Coronary artery (tissue), 2 donors: ENCODE measurements around the gene CDH13.

Source experiments
- DNase-seq: peaks from one replicate; pipeline ENCODE4 v3.0.0-alpha.2; 2017; ENCODE audit warnings: low spot score
- H3K27ac ChIP-seq, 2 donors: fragments of 200-600 bp; sonication (generic); one replicate each; pipeline ENCODE4 v1.5.1; 2016 to 2019
- H3K4me3 ChIP-seq: fragments of 200-600 bp; sonication (generic); 2 replicates; pipeline ENCODE4 v1.5.1; 2016; ENCODE audit warnings: mild to moderate bottlenecking, moderate library complexity
- TF ChIP-seq, protein P1 (sequence below): fragments of 200-600 bp; sonication (generic); IDR thresholded peaks from one replicate; pipeline ENCODE4 v1.5.1; 2019; ENCODE audit warnings: antibody characterized with exemption

CDH13 gene

GRCh38 chr16:83051451-83051850 lies 424.7 kb downstream of the CDH13 start:
- Histone ChIP-seq H3K4me3 (no peak overlapping the region), H3K27ac (no peak overlapping the region)
- no peak for DNase-seq
- TF ChIP-seq, protein P1, sequence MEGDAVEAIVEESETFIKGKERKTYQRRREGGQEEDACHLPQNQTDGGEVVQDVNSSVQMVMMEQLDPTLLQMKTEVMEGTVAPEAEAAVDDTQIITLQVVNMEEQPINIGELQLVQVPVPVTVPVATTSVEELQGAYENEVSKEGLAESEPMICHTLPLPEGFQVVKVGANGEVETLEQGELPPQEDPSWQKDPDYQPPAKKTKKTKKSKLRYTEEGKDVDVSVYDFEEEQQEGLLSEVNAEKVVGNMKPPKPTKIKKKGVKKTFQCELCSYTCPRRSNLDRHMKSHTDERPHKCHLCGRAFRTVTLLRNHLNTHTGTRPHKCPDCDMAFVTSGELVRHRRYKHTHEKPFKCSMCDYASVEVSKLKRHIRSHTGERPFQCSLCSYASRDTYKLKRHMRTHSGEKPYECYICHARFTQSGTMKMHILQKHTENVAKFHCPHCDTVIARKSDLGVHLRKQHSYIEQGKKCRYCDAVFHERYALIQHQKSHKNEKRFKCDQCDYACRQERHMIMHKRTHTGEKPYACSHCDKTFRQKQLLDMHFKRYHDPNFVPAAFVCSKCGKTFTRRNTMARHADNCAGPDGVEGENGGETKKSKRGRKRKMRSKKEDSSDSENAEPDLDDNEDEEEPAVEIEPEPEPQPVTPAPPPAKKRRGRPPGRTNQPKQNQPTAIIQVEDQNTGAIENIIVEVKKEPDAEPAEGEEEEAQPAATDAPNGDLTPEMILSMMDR = no peak

DNA sequence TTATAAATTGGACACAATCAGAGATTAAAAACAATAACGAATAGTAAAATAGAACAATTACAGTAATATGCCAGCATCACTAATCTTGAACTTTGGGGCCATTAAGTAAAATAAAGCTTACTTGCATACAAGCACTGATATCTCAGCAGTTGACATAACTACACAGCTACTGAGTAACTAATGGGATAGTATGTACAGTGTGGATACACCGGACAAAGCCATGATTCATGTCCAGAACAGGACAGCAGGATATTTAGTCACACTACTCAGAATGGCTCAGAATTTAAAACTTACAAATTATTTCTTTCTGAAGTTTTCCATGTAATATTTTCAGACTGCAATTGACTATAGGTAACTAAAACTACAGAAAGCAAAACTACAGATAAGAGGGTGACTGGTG lies 427.5 kb downstream of the CDH13 start:
- Histone ChIP-seq H3K27ac (no peak overlapping the region), H3K4me3 (no peak overlapping the region)
- TF ChIP-seq, protein P1 = no peak
- DNase-seq = no peak

GRCh38 chr16:83058376-83058775 lies 431.6 kb downstream of the CDH13 start:
- H3K27ac ChIP-seq = no peak overlapping the region
- TF ChIP-seq, protein P1 = no peak
- H3K4me3 ChIP-seq = no peak overlapping the region
- no peak for DNase-seq

GRCh38 chr16:83059237-83059636 lies 432.5 kb downstream of the CDH13 start:
- H3K4me3 ChIP-seq = no peak overlapping the region
- TF ChIP-seq, protein P1 = no peak
- H3K27ac ChIP-seq = no peak overlapping the region
- DNase-seq = no peak

GRCh38 chr16:83066011-83066410 lies 439.2 kb downstream of the CDH13 start:
- TF ChIP-seq, protein P1 = no peak

GRCh38 chr16:83066881-83067280 lies 440.1 kb downstream of the CDH13 start:
- H3K27ac ChIP-seq = no peak overlapping the region
- DNase-seq = no peak

More at GRCh38 chr16:83066011-83066410, 439.2 kb downstream of the CDH13 start:
- no peak overlapping the region for H3K27ac ChIP-seq
- no peak for DNase-seq
- H3K4me3 ChIP-seq = no peak overlapping the region

DNA sequence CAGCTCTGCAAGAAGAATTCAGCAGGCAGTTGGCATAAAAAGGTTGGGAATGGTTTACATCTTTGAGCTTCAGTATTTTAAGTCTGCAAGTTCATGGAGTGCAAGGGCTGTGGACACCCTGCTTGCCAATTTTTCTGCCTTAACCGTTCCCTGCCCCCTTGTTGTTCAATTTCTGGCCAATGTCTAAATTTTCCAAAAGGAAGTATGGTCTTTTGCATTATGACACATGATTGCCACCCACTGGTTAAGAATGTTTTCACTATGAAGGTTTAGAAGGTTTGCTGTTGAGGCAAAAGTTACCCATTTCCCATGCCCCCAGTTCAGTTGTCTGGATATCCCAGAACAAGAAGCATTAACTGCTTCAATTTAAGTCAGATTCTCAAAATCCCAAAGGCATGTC lies 441.9 kb downstream of the CDH13 start:
- TF ChIP-seq, protein P1 = no peak
- Histone ChIP-seq H3K4me3 (no peak overlapping the region), H3K27ac (peak overlapping the region; percentile 9 to 28)
- no peak for DNase-seq

More at GRCh38 chr16:83066881-83067280, 440.1 kb downstream of the CDH13 start:
- TF ChIP-seq, protein P1 = no peak
- no peak overlapping the region for H3K4me3 ChIP-seq
